Adrenal gland (tissue), 12 donors: Measurements from ENCODE around the gene ASTN2. TPM values are rescaled to one million over a fixed set of nuclear protein-coding genes. Genes with fewer than 3 reads are reported as not detected.
A peak's percentile ranks its signal among the peaks of the same experiment; 100 is the strongest.

Source experiments
- DNase-seq, 7 donors: peaks; one replicate each; pipeline ENCODE4 v3.0.0-alpha.2; 2019 to 2020
- H3K27ac ChIP-seq, 5 donors: fragments of 200-600 bp; sonication (generic) in 4 of 5; 1 replicate in 3 of 5; 2 replicates in 2 of 5; pipeline versions ENCODE4 v1.5.1 to v1.8.0; 2016 to 2020; ENCODE audit warnings: mild to moderate bottlenecking in 1 of 5
- H3K27me3 ChIP-seq: fragments of 200-600 bp; 2 replicates; pipeline ENCODE4 v1.8.0; 2021
- H3K36me3 ChIP-seq, 2 donors: fragments of 200-600 bp; replicated peaks in 1 of 2; 1 replicate in 1 of 2; 2 replicates in 1 of 2; pipeline versions ENCODE4 v1.5.1 to v1.8.0; 2018 to 2022
- H3K4me1 ChIP-seq, 2 donors: fragments of 200-600 bp; replicated peaks in 1 of 2; 1 replicate in 1 of 2; 2 replicates in 1 of 2; pipeline versions ENCODE4 v1.5.1 to v1.8.0; 2018 to 2021
- H3K4me3 ChIP-seq, 4 donors: fragments of 200-600 bp; sonication (generic) in 3 of 4; one replicate each; pipeline ENCODE4 v1.5.1; 2016 to 2018
- H3K9me3 ChIP-seq, 3 donors: fragments of 200-600 bp; sonication (generic) in 1 of 3; replicated peaks in 1 of 3; 1 replicate in 2 of 3; 2 replicates in 1 of 3; pipeline versions ENCODE4 v1.5.1 to v1.8.0; 2016 to 2021
- CTCF ChIP-seq, 6 experiments: fragments of 450-650 bp in 4 of 6; fragments of 200-600 bp in 2 of 6; sonication (generic) in 1 of 6; IDR thresholded peaks; 1 replicate in 5 of 6; 2 replicates in 1 of 6; pipeline versions ENCODE4 v1.5.1 to v1.8.0; 2016 to 2021; ENCODE audit warnings: antibody characterized with exemption in 6 of 6, mild to moderate bottlenecking in 2 of 6, moderate library complexity in 1 of 6
- POLR2A ChIP-seq, 2 donors: fragments of 450-650 bp; IDR thresholded peaks; one replicate each; pipeline ENCODE4 v1.6.1; 2017; ENCODE audit warnings: antibody characterized with exemption in 2 of 2, mild to moderate bottlenecking in 2 of 2, moderate library complexity in 1 of 2
- WGBS, 4 donors: extraction: QIAGEN DNeasy Blood & Tissue Kit in 2 of 4; methylation state at CpG; one replicate each; pipeline versions ENCODE4 v1.1.5 to v1.1.7; 2013 to 2017; 5-methylcytosine and 5-hydroxymethylcytosine counted together
- intact Hi-C, 2 donors: fragments of 100-400 bp; cut with DNase I; formaldehyde crosslinking; loops; one replicate each; pipeline versions ENCODE4 v1.14.1 to v1.15.0; 2022 to 2023
- polyA plus RNA-seq, 3 donors: library from polyadenylated mRNA; stranded (reverse); fragments of 200-250 nt in 2 of 3; fragments of 350-450 nt in 1 of 3; fragmentation: Illumina TruSeq in 1 of 3; extraction: RNeasy Lipid Tissue Mini Kit (QIAGEN cat#74804) in 1 of 3; gene quantifications; one replicate each; pipeline ENCODE4 v1.2.3, GENCODE V29; 2013 to 2014
- total RNA-seq, 9 donors: library from RNA; depleted of rRNA in 4 of 9; stranded (reverse); fragments of >200 nt in 4 of 9; fragments of 120-200 nt in 1 of 9; fragmentation: NEBNext Ultra II Directional in 1 of 9; extraction: Animal tissue kit (Norgen Biotek cat#: 25700) in 1 of 9; gene quantifications; one replicate each; pipeline versions ENCODE4 v1.1.0 to v1.2.4, GENCODE V29; 2013 to 2023
- donor health status: healthy with polysubstance abuse.
- donor health status: Bipolar disorder and iron deficiency.
- donor health status: DM: yes; HTN: yes; CAD: no.
- donor health status: DM: no; HTN: no; CAD: no.
- donor health status: DM: no; HTN: no; CAD: no.
- donor health status: DM: yes; HTN: yes; CAD: no.

The ASTN2 gene
- total and polyA plus RNA-seq, 12 donors, result 2.5 to 15.6 (median 6.8) TPM

- 95 to 97% (median 96%) methylated on average over 2 of the region's 2 CpGs for whole genome bisulfite sequencing, 4 donors
- intact Hi-C loops, result no loop called here
Measured at GRCh38 chr9:116596646-116597045, 818.2 kb downstream of the ASTN2 start.

GRCh38 chr9:116594547-116594946, 820.3 kb downstream of the ASTN2 start:
- H3K4me3 ChIP-seq, result no peak overlapping the region
- DNase-seq, result peak in 2 of 7 donors; percentile 10 to 23
- WGBS, 4 donors, result 56 to 65% (median 59%) methylated on average over 2 of the region's 2 CpGs
- H3K27ac ChIP-seq, result no peak overlapping the region
- intact Hi-C loops, result no loop called here
- H3K27me3 ChIP-seq, result no peaks in the 10 kb centered on the region
- H3K4me1 ChIP-seq, result no peaks in the 10 kb centered on the region
- no peaks in the 10 kb centered on the region for H3K36me3 ChIP-seq
- no peak for TF ChIP-seq CTCF (IDR thresholded peaks at IDR 0.05)
- no peak for TF ChIP-seq POLR2A (IDR thresholded peaks at IDR 0.05)
- H3K9me3 ChIP-seq, result no peaks in the 10 kb centered on the region

More at GRCh38 chr9:116596646-116597045, 818.2 kb downstream of the ASTN2 start:
- H3K36me3 ChIP-seq, result no peaks in the 10 kb centered on the region
- no peaks in the 10 kb centered on the region for H3K4me1 ChIP-seq
- no peak overlapping the region for H3K27ac ChIP-seq
- no peaks in the 10 kb centered on the region for H3K9me3 ChIP-seq
- DNase-seq, result no peak
- no peak overlapping the region for H3K4me3 ChIP-seq
- H3K27me3 ChIP-seq, result no peaks in the 10 kb centered on the region
- no peak for TF ChIP-seq CTCF (IDR thresholded peaks at IDR 0.05)
- no peak for TF ChIP-seq POLR2A (IDR thresholded peaks at IDR 0.05)

- no peak for TF ChIP-seq CTCF (IDR thresholded peaks at IDR 0.05)
- H3K9me3 ChIP-seq, result no peaks in the 10 kb centered on the region
- no peaks in the 10 kb centered on the region for H3K36me3 ChIP-seq
- no peaks in the 10 kb centered on the region for H3K27me3 ChIP-seq
- no peak overlapping the region for H3K4me3 ChIP-seq
- no peak for DNase-seq
- intact Hi-C loops, result no loop called here
- no peak overlapping the region for H3K27ac ChIP-seq
- 77 to 92% (median 84%) methylated on average over 3 of the region's 3 CpGs for WGBS, 4 donors
- no peaks in the 10 kb centered on the region for H3K4me1 ChIP-seq
Measured at GRCh38 chr9:116592970-116593369, 821.9 kb downstream of the ASTN2 start.

GRCh38 chr9:116589392-116590354, 825.2 kb downstream of the ASTN2 start:
- H3K9me3 ChIP-seq, result no peaks in the 10 kb centered on the region
- DNase-seq, result no peak
- no peak overlapping the region for H3K27ac ChIP-seq
- H3K4me1 ChIP-seq, result no peaks in the 10 kb centered on the region
- H3K27me3 ChIP-seq, result no peaks in the 10 kb centered on the region
- TF ChIP-seq POLR2A (IDR thresholded peaks at IDR 0.05) (no peak), CTCF (IDR thresholded peaks at IDR 0.05) (peak in 5 of 6 experiments; percentile 10 to 43 (median 38))
- WGBS, 4 donors, result 76 to 83% (median 82%) methylated on average over 5 to 7 of the region's 7 CpGs
- no peaks in the 10 kb centered on the region for H3K36me3 ChIP-seq
- intact Hi-C loops, result no loop called here
- H3K4me3 ChIP-seq, result no peak overlapping the region
